GM23338 (cell line): ENCODE results near the gene ZFPL1. TPM values are rescaled to one million over a fixed set of nuclear protein-coding genes. Genes with fewer than 3 reads are reported as not detected.

Experiments used
- ATAC-seq: fragments of 200-7000 bp; cut with Tn5 transposase; 3 replicates; pipeline ENCODE4 v1.9.1; 2020
- DNase-seq: peaks from one replicate; pipeline ENCODE4 v3.0.0-alpha.2; 2015; ENCODE audit warnings: low spot score
- H2AFZ ChIP-seq: fragments of 200-600 bp; sonication (generic); 2 replicates; pipeline ENCODE4 v1.8.0; 2016; ENCODE audit warnings: antibody characterized with exemption, mild to moderate bottlenecking, moderate library complexity
- H3F3A ChIP-seq: fragments of 200-600 bp; sonication (generic); replicated peaks from 2 replicates; pipeline ENCODE4 v1.8.0; 2017; ENCODE audit warnings: antibody characterized with exemption, mixed run types, low read depth
- H3K27ac ChIP-seq: fragments of 200-600 bp; sonication (generic); 2 replicates; pipeline ENCODE4 v1.6.1; 2016; ENCODE audit warnings: low read depth
- H3K27me3 ChIP-seq: fragments of 200-600 bp; sonication (generic); 2 replicates; pipeline ENCODE4 v1.8.0; 2016; ENCODE audit warnings: mild to moderate bottlenecking, mixed run types, moderate library complexity; ENCODE audit not compliant: insufficient read depth
- H3K36me3 ChIP-seq: fragments of 200-600 bp; sonication (generic); 2 replicates; pipeline ENCODE4 v1.8.0; 2016; ENCODE audit warnings: mild to moderate bottlenecking; ENCODE audit not compliant: insufficient read depth
- H3K4me1 ChIP-seq: fragments of 200-600 bp; sonication (generic); 2 replicates; pipeline ENCODE4 v1.8.0; 2016; ENCODE audit warnings: mild to moderate bottlenecking, moderate library complexity; ENCODE audit not compliant: insufficient read depth
- H3K4me2 ChIP-seq: fragments of 200-600 bp; sonication (generic); 2 replicates; pipeline ENCODE4 v1.7.1; 2017; ENCODE audit warnings: mixed run types
- H3K4me3 ChIP-seq: fragments of 200-600 bp; sonication (generic); 2 replicates; pipeline ENCODE4 v1.6.1; 2016; ENCODE audit warnings: mixed run types
- H3K79me2 ChIP-seq: fragments of 200-600 bp; sonication (generic); replicated peaks from 2 replicates; pipeline ENCODE4 v1.8.0; 2017; ENCODE audit warnings: mild to moderate bottlenecking; ENCODE audit not compliant: insufficient read depth
- H3K9me2 ChIP-seq: fragments of 200-600 bp; sonication (generic); 2 replicates; pipeline ENCODE4 v1.8.0; 2017; ENCODE audit not compliant: insufficient read depth
- H4K20me1 ChIP-seq: fragments of 200-600 bp; sonication (generic); replicated peaks from 2 replicates; pipeline ENCODE4 v1.8.0; 2017; ENCODE audit warnings: mild to moderate bottlenecking; ENCODE audit not compliant: insufficient read depth
- H3K27ac Mint-ChIP-seq: 2 replicates; pipeline ENCODE4 v1.8.0; 2020; ENCODE audit warnings: inconsistent platforms, mild to moderate bottlenecking, moderate library complexity, mixed read lengths
- H3K27me3 Mint-ChIP-seq: 3 replicates; pipeline ENCODE4 v1.8.0; 2022; ENCODE audit warnings: low read depth, mild to moderate bottlenecking, moderate library complexity, mixed read lengths, inconsistent platforms; ENCODE audit not compliant: insufficient read depth, poor library complexity
- H3K36me3 Mint-ChIP-seq: 3 replicates; pipeline ENCODE4 v1.8.0; 2021; ENCODE audit warnings: low read depth, mild to moderate bottlenecking, inconsistent platforms, moderate library complexity, mixed read lengths
- H3K4me1 Mint-ChIP-seq: 3 replicates; pipeline ENCODE4 v1.8.0; 2020; ENCODE audit warnings: mild to moderate bottlenecking, inconsistent platforms, mixed read lengths
- H3K4me3 Mint-ChIP-seq: 3 replicates; pipeline ENCODE4 v1.8.0; 2021; ENCODE audit warnings: moderate library complexity, mild to moderate bottlenecking, inconsistent platforms, mixed read lengths
- H3K9me3 Mint-ChIP-seq: 3 replicates; pipeline ENCODE4 v1.8.0; 2020; ENCODE audit warnings: moderate library complexity, mild to moderate bottlenecking, inconsistent platforms, mixed read lengths
- EZH2 ChIP-seq: fragments of 200-600 bp; sonication (generic); IDR thresholded peaks from one replicate; pipeline ENCODE4 v1.8.0; 2017; ENCODE audit warnings: antibody characterized with exemption, mild to moderate bottlenecking, low read depth; ENCODE audit not compliant: unreplicated experiment
- NANOG ChIP-seq: IDR thresholded peaks from 2 replicates; pipeline ENCODE4 v1.6.1; 2016; ENCODE audit warnings: antibody characterized with exemption, borderline replicate concordance
- STAT1 ChIP-seq: IDR thresholded peaks from one replicate; pipeline ENCODE4 v1.6.1; 2016; ENCODE audit warnings: antibody characterized with exemption; ENCODE audit not compliant: unreplicated experiment
- ZNF331 ChIP-seq: fragments of 250-450 bp; sonication (Bioruptor Pico); IDR thresholded peaks from 2 replicates; pipeline ENCODE4 v1.5.0; 2020; ENCODE audit warnings: low read depth, mild to moderate bottlenecking, moderate library complexity
- polyA plus RNA-seq: library from polyadenylated mRNA; unstranded; fragments of >200 nt; fragmentation: Nextera tagmentation; extraction: Ambion mirVana; gene quantifications from 2 replicates; pipeline ENCODE4 v1.2.1, GENCODE V29; 2016
- total RNA-seq: library from RNA; depleted of rRNA; stranded (reverse); fragments of >200 nt; shearing (Covaris generic); gene quantifications from 2 replicates; pipeline ENCODE4 v1.2.3, GENCODE V29; 2014
- TF ChIP-seq, protein P1 (sequence below): IDR thresholded peaks from 2 replicates; pipeline ENCODE4 v1.6.1; 2016; ENCODE audit warnings: antibody characterized with exemption
- TF ChIP-seq, protein P2 (sequence below): IDR thresholded peaks from one replicate; pipeline ENCODE4 v1.6.1; 2018; ENCODE audit warnings: antibody characterized with exemption; ENCODE audit not compliant: unreplicated experiment
- TF ChIP-seq, protein P3 (sequence below), 2 experiments: fragments of 200-600 bp in 1 of 2; sonication (generic) in 1 of 2; conservative IDR thresholded peaks; 2 replicates each; pipeline versions ENCODE4 v1.5.1 to v1.6.1; 2016 to 2017; ENCODE audit warnings: antibody characterized with exemption in 2 of 2, low read depth in 2 of 2, mild to moderate bottlenecking in 2 of 2, moderate library complexity in 1 of 2
- TF ChIP-seq, protein P4 (sequence below): fragments of 250-450 bp; sonication (Bioruptor Pico); IDR thresholded peaks from 2 replicates; pipeline ENCODE4 v1.5.0; 2020; ENCODE audit warnings: mild to moderate bottlenecking, moderate library complexity

The ZFPL1 gene
- total and polyA plus RNA-seq, 2 experiments from 2014 or later = 26.3 to 26.8 TPM

DNA sequence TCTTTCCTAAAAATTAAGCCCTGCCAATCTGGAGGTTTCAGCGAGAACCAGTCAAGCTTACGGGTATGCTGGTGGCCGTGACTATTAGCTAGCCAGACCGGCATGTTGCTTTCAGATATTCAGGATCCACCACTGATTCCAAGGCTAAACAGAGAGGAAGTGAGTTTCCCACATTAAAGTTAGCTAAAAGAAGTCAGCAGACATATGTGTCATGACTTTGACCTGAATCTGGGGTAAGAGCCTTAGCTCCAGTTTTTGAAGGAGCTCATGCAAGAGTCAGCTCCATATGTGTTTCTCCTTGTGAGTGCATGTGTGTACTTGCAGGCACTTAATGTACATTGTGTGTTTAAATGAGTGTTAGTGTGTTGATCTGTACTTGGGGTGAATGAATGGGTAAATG, 1.4 kb downstream of the ZFPL1 start (continued):
- TF ChIP-seq, protein P1, sequence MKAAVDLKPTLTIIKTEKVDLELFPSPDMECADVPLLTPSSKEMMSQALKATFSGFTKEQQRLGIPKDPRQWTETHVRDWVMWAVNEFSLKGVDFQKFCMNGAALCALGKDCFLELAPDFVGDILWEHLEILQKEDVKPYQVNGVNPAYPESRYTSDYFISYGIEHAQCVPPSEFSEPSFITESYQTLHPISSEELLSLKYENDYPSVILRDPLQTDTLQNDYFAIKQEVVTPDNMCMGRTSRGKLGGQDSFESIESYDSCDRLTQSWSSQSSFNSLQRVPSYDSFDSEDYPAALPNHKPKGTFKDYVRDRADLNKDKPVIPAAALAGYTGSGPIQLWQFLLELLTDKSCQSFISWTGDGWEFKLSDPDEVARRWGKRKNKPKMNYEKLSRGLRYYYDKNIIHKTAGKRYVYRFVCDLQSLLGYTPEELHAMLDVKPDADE = no peak
- TF ChIP-seq, protein P2, sequence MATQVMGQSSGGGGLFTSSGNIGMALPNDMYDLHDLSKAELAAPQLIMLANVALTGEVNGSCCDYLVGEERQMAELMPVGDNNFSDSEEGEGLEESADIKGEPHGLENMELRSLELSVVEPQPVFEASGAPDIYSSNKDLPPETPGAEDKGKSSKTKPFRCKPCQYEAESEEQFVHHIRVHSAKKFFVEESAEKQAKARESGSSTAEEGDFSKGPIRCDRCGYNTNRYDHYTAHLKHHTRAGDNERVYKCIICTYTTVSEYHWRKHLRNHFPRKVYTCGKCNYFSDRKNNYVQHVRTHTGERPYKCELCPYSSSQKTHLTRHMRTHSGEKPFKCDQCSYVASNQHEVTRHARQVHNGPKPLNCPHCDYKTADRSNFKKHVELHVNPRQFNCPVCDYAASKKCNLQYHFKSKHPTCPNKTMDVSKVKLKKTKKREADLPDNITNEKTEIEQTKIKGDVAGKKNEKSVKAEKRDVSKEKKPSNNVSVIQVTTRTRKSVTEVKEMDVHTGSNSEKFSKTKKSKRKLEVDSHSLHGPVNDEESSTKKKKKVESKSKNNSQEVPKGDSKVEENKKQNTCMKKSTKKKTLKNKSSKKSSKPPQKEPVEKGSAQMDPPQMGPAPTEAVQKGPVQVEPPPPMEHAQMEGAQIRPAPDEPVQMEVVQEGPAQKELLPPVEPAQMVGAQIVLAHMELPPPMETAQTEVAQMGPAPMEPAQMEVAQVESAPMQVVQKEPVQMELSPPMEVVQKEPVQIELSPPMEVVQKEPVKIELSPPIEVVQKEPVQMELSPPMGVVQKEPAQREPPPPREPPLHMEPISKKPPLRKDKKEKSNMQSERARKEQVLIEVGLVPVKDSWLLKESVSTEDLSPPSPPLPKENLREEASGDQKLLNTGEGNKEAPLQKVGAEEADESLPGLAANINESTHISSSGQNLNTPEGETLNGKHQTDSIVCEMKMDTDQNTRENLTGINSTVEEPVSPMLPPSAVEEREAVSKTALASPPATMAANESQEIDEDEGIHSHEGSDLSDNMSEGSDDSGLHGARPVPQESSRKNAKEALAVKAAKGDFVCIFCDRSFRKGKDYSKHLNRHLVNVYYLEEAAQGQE = no peak
- TF ChIP-seq, protein P3, sequence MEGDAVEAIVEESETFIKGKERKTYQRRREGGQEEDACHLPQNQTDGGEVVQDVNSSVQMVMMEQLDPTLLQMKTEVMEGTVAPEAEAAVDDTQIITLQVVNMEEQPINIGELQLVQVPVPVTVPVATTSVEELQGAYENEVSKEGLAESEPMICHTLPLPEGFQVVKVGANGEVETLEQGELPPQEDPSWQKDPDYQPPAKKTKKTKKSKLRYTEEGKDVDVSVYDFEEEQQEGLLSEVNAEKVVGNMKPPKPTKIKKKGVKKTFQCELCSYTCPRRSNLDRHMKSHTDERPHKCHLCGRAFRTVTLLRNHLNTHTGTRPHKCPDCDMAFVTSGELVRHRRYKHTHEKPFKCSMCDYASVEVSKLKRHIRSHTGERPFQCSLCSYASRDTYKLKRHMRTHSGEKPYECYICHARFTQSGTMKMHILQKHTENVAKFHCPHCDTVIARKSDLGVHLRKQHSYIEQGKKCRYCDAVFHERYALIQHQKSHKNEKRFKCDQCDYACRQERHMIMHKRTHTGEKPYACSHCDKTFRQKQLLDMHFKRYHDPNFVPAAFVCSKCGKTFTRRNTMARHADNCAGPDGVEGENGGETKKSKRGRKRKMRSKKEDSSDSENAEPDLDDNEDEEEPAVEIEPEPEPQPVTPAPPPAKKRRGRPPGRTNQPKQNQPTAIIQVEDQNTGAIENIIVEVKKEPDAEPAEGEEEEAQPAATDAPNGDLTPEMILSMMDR (conservative IDR thresholded peaks at IDR 0.05; ENCODE audit: low read depth in 2 of 2) = no peak
- TF ChIP-seq STAT1 = no peak

DNA sequence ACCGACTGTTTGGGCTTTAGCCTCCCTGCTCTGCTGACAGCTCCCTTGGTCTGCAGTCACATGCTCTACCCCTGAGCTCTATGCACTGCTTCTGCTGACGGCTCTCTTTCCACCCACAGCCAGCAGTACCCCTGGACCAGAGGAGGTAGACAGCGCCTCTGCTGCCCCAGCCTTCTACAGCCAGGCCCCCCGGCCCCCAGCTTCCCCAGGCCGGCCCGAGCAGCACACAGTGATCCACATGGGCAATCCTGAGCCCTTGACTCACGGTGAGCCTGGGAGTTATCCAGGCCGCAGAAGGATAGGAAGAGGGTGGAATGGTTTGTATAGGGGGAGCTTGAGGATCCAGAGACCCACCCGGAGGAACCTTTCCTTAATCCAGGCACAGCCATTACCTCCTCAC, 2.8 kb downstream of the ZFPL1 start:
- Histone ChIP-seq H3K9me2 (no peaks in the 10 kb centered on the region), H3K79me2 (peaks cover 26% of the 10 kb centered on the region), H3K4me2 (no peak overlapping the region), H3K27me3 (no peaks in the 10 kb centered on the region), H3F3A (0 out of 2 replicates have a peak, but pooled peaks cover 8% of the 10 kb centered on the region), H3K36me3 (no peaks in the 10 kb centered on the region), H3K27ac (no peak overlapping the region), H3K4me1 (peaks cover 8% of the 10 kb centered on the region; the same call in 1 of the 2 replicates), H4K20me1 (peaks cover 10% of the 10 kb centered on the region; the same call in 1 of the 2 replicates), H2AFZ (no peak overlapping the region), H3K4me3 (no peak overlapping the region)
- Mint-ChIP-seq H3K4me1 (peaks cover 16% of the 10 kb centered on the region), H3K9me3 (no peaks in the 10 kb centered on the region), H3K4me3 (no peak overlapping the region), H3K27ac (no peak overlapping the region), H3K36me3 (peaks cover 16% of the 10 kb centered on the region), H3K27me3 (peaks cover 8% of the 10 kb centered on the region)
- no peak for DNase-seq
- no peak for ATAC-seq
- TF ChIP-seq NANOG (no peak), STAT1 (no peak), EZH2 (no peak), ZNF331 (CRISPR knock-in tag) (no peak)
- TF ChIP-seq, protein P4, sequence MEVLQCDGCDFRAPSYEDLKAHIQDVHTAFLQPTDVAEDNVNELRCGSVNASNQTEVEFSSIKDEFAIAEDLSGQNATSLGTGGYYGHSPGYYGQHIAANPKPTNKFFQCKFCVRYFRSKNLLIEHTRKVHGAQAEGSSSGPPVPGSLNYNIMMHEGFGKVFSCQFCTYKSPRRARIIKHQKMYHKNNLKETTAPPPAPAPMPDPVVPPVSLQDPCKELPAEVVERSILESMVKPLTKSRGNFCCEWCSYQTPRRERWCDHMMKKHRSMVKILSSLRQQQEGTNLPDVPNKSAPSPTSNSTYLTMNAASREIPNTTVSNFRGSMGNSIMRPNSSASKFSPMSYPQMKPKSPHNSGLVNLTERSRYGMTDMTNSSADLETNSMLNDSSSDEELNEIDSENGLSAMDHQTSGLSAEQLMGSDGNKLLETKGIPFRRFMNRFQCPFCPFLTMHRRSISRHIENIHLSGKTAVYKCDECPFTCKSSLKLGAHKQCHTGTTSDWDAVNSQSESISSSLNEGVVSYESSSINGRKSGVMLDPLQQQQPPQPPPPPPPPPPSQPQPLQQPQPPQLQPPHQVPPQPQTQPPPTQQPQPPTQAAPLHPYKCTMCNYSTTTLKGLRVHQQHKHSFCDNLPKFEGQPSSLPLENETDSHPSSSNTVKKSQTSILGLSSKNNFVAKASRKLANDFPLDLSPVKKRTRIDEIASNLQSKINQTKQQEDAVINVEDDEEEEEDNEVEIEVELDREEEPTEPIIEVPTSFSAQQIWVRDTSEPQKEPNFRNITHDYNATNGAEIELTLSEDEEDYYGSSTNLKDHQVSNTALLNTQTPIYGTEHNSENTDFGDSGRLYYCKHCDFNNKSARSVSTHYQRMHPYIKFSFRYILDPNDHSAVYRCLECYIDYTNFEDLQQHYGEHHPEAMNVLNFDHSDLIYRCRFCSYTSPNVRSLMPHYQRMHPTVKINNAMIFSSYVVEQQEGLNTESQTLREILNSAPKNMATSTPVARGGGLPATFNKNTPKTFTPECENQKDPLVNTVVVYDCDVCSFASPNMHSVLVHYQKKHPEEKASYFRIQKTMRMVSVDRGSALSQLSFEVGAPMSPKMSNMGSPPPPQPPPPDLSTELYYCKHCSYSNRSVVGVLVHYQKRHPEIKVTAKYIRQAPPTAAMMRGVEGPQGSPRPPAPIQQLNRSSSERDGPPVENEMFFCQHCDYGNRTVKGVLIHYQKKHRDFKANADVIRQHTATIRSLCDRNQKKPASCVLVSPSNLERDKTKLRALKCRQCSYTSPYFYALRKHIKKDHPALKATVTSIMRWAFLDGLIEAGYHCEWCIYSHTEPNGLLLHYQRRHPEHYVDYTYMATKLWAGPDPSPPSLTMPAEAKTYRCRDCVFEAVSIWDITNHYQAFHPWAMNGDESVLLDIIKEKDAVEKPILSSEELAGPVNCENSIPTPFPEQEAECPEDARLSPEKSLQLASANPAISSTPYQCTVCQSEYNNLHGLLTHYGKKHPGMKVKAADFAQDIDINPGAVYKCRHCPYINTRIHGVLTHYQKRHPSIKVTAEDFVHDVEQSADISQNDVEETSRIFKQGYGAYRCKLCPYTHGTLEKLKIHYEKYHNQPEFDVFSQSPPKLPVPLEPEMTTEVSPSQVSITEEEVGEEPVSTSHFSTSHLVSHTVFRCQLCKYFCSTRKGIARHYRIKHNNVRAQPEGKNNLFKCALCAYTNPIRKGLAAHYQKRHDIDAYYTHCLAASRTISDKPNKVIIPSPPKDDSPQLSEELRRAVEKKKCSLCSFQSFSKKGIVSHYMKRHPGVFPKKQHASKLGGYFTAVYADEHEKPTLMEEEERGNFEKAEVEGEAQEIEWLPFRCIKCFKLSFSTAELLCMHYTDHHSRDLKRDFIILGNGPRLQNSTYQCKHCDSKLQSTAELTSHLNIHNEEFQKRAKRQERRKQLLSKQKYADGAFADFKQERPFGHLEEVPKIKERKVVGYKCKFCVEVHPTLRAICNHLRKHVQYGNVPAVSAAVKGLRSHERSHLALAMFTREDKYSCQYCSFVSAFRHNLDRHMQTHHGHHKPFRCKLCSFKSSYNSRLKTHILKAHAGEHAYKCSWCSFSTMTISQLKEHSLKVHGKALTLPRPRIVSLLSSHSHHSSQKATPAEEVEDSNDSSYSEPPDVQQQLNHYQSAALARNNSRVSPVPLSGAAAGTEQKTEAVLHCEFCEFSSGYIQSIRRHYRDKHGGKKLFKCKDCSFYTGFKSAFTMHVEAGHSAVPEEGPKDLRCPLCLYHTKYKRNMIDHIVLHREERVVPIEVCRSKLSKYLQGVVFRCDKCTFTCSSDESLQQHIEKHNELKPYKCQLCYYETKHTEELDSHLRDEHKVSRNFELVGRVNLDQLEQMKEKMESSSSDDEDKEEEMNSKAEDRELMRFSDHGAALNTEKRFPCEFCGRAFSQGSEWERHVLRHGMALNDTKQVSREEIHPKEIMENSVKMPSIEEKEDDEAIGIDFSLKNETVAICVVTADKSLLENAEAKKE = no peak
- TF ChIP-seq, protein P2 = no peak
